K562 (cell line): Measurements from ENCODE around the gene FMN1. TPM values are rescaled to one million over a fixed set of nuclear protein-coding genes. Genes with fewer than 3 reads are reported as not detected.

ENCODE experiments used
- ATAC-seq: fragments of 200-7000 bp; cut with Tn5 transposase; 3 replicates; pipeline ENCODE4 v1.9.1; 2020; ENCODE audit warnings: moderate library complexity
- BruUV-seq: library from RNA; stranded (reverse); fragments of 400-500 nt; replicated peaks from 2 replicates; lab custom pipeline; 2021; lab: Mats Ljungman, UMichigan
- CTCF ChIA-PET: fragments of 300-600 bp; formaldehyde crosslinking; extraction: SDS; loops from one replicate; lab custom pipeline; 2021; ENCODE audit warnings: low intra/inter-chr PET ratio; lab: Yijun Ruan, JAX
- POLR2A ChIA-PET: fragments of 300-600, 350-650 bp; sonication (Branson Sonifier 250); formaldehyde crosslinking; extraction: SDS; loops from one replicate; lab custom pipeline; 2021; ENCODE audit warnings: antibody characterized with exemption, inconsistent platforms; lab: Yijun Ruan, JAX
- DNase-seq, 4 experiments: peaks; one replicate each; pipeline versions ENCODE4 v3.0.0 to v3.0.0-alpha.2; 2011 to 2018; ENCODE audit warnings: low spot score in 3 of 4, mixed read lengths in 3 of 4; ENCODE audit errors: extremely low read depth in 1 of 4
- FAIRE-seq: peaks from 2 replicates; lab custom pipeline; 2011; peaks lifted over from hg19 to GRCh38; lab: Jason Lieb, UNC
- H2AFZ ChIP-seq: 2 replicates; pipeline ENCODE4 v1.6.0; 2011; ENCODE audit warnings: low read depth, low read length, control low read depth, inconsistent platforms
- H3K27ac ChIP-seq: fragments of 200-600 bp; 3 replicates; pipeline ENCODE4 v1.8.0; 2011; ENCODE audit warnings: low read depth, mild to moderate bottlenecking, control low read depth, inconsistent platforms, low read length, moderate library complexity, mixed read lengths; ENCODE audit errors: extremely low read depth
- H3K27me3 ChIP-seq, 2 experiments: fragments of 300-600 bp in 1 of 2; 2 replicates in 1 of 2; 3 replicates in 1 of 2; pipeline versions ENCODE4 v1.6.0 to v1.8.0; 2011; ENCODE audit warnings: inconsistent platforms in 2 of 2, low read length in 2 of 2, mild to moderate bottlenecking in 1 of 2, mixed read lengths in 1 of 2, moderate library complexity in 1 of 2; ENCODE audit not compliant: control insufficient read depth in 2 of 2, insufficient read depth in 2 of 2
- H3K36me3 ChIP-seq: fragments of 300-600 bp; 3 replicates; pipeline ENCODE4 v1.8.0; 2011; ENCODE audit warnings: mild to moderate bottlenecking, low read length, inconsistent platforms; ENCODE audit not compliant: control insufficient read depth, insufficient read depth
- H3K4me1 ChIP-seq, 2 experiments: fragments of 200-600 bp in 1 of 2; replicated peaks in 1 of 2; 2 replicates in 1 of 2; 3 replicates in 1 of 2; pipeline versions ENCODE4 v1.5.1 to v1.8.0; 2011; ENCODE audit warnings: inconsistent platforms in 2 of 2, low read length in 2 of 2, mild to moderate bottlenecking in 1 of 2, mixed read lengths in 1 of 2, moderate library complexity in 1 of 2; ENCODE audit not compliant: control insufficient read depth in 2 of 2, insufficient read depth in 2 of 2
- H3K4me2 ChIP-seq: 2 replicates; pipeline ENCODE4 v1.6.1; 2011; ENCODE audit warnings: low read length, control low read depth, inconsistent platforms, mixed read lengths; ENCODE audit not compliant: insufficient read depth
- H3K4me3 ChIP-seq: fragments of 200-600 bp; sonication (generic), shearing (Covaris generic); 2 replicates; pipeline ENCODE4 v1.5.1; 2016; ENCODE audit warnings: control low read depth, inconsistent platforms
- H3K79me2 ChIP-seq: fragments of 200-600 bp; 3 replicates; pipeline ENCODE4 v1.8.0; 2011; ENCODE audit warnings: low read length, inconsistent platforms; ENCODE audit not compliant: control insufficient read depth, insufficient read depth
- H3K9ac ChIP-seq, 2 experiments: 2 replicates each; pipeline versions ENCODE4 v1.6.0 to v1.6.1; 2011; ENCODE audit warnings: low read depth in 2 of 2, low read length in 2 of 2, control low read depth in 1 of 2, inconsistent platforms in 1 of 2, mild to moderate bottlenecking in 1 of 2, mixed read lengths in 1 of 2; ENCODE audit not compliant: insufficient read depth in 1 of 2
- H3K9me1 ChIP-seq: one replicate; pipeline ENCODE4 v1.6.0; 2011; ENCODE audit warnings: inconsistent platforms, mild to moderate bottlenecking, low read length, moderate library complexity; ENCODE audit not compliant: control insufficient read depth, insufficient read depth
- H3K9me3 ChIP-seq: replicated peaks from 2 replicates; pipeline ENCODE4 v1.5.1; 2011; ENCODE audit warnings: low read depth, low read length, inconsistent platforms; ENCODE audit not compliant: control insufficient read depth, insufficient read depth
- H4K20me1 ChIP-seq: replicated peaks from 2 replicates; pipeline ENCODE4 v1.6.1; 2011; ENCODE audit warnings: low read length, inconsistent platforms, mixed read lengths; ENCODE audit not compliant: control insufficient read depth, insufficient read depth
- FOXM1 ChIP-seq, 2 experiments: fragments of 450-650 bp in 1 of 2; sonication (generic) in 1 of 2; formaldehyde crosslinking in 1 of 2; IDR thresholded peaks; 2 replicates each; pipeline versions ENCODE4 v1.6.1 to v1.9.0; 2017 to 2022; ENCODE audit warnings: low read depth in 2 of 2, mild to moderate bottlenecking in 2 of 2, missing genetic modification reagents in 1 of 2, moderate library complexity in 1 of 2
- JUN ChIP-seq, 2 experiments: sonication (generic) in 1 of 2; formaldehyde crosslinking in 1 of 2; IDR thresholded peaks; 2 replicates each; pipeline versions ENCODE4 v1.6.1 to v1.8.0; 2012 to 2022; ENCODE audit warnings: borderline replicate concordance in 2 of 2, mild to moderate bottlenecking in 2 of 2, improper control_type of control experiment in 1 of 2, low read depth in 1 of 2, low read length in 1 of 2, missing genetic modification reagents in 1 of 2
- MAFF ChIP-seq: IDR thresholded peaks from 2 replicates; pipeline ENCODE4 v1.6.1; 2012; ENCODE audit warnings: low read length, improper control_type of control experiment
- MAFG ChIP-seq: fragments of 450-650 bp; conservative IDR thresholded peaks from 2 replicates; pipeline ENCODE4 v1.6.1; 2016; ENCODE audit warnings: missing genetic modification characterization, missing compliant biosample characterization
- MTA3 ChIP-seq: fragments of 450-650 bp; formaldehyde crosslinking; IDR thresholded peaks from 2 replicates; pipeline ENCODE4 v1.6.1; 2017; ENCODE audit warnings: mild to moderate bottlenecking, borderline replicate concordance
- NFE2L1 ChIP-seq: fragments of 450-650 bp; IDR thresholded peaks from 2 replicates; pipeline ENCODE4 v1.6.1; 2016; ENCODE audit warnings: missing genetic modification characterization, low read depth, mild to moderate bottlenecking, missing compliant biosample characterization, moderate library complexity, borderline replicate concordance
- PRPF4 ChIP-seq: fragments of 200-400 bp; formaldehyde crosslinking; IDR thresholded peaks from one replicate; pipeline ENCODE4 v1.6.1; 2017; ENCODE audit warnings: low read length, low read depth, mild to moderate bottlenecking; ENCODE audit not compliant: insufficient read depth, poor library complexity, severe bottlenecking
- WGBS: fragments of 100-300 bp; shearing (Covaris generic); methylation state at CpG from one replicate; pipeline ENCODE4 v1.1.6; 2016; ENCODE audit warnings: low coverage, mixed read lengths; ENCODE audit not compliant: insufficient coverage; ENCODE audit errors: missing lambda C conversion rate; 5-methylcytosine and 5-hydroxymethylcytosine counted together
- in situ Hi-C: fragments of 300-500 bp; cut with MboI; formaldehyde crosslinking; loops from 4 replicates; pipeline ENCODE4 v1.15.0; 2018; ENCODE audit warnings: inconsistent platforms, mixed read lengths
- intact Hi-C: fragments of 100-400 bp; cut with micrococcal nuclease; formaldehyde crosslinking; loops from 2 replicates; pipeline ENCODE4 v1.14.2; 2022
- polyA plus RNA-seq, 8 experiments: library from polyadenylated mRNA; depleted of rRNA in 4 of 8; stranded (reverse) in 5 of 8; unstranded in 3 of 8; fragments of >200 nt; fragmentation: Nextera tagmentation in 2 of 8; fragmentation: Illumina TruSeq in 1 of 8; extraction: Ambion mirVana in 2 of 8; extraction: Trizol in 1 of 8; gene quantifications; 2 replicates each; pipeline versions ENCODE4 v1.2.1 to v1.2.3, GENCODE V29; 2011 to 2014; ENCODE audit warnings: inconsistent platforms in 1 of 8, missing spikeins in 1 of 8
- total RNA-seq, 7 experiments: library from RNA; depleted of rRNA in 6 of 7; stranded (reverse); fragments of >200 nt in 6 of 7; fragmentation: Illumina TruSeq in 2 of 7; extraction: Trizol in 2 of 7; gene quantifications; 2 replicates each; pipeline versions ENCODE4 v1.2.1 to v1.2.3, GENCODE V29; 2011 to 2021; ENCODE audit warnings: low replicate concordance in 1 of 7
- TF ChIP-seq, protein P1 (sequence below), 2 experiments: fragments of 450-650 bp; IDR thresholded peaks; 2 replicates each; pipeline ENCODE4 v1.6.1; 2016

Gene FMN1
- total and polyA plus RNA-seq, 9 of the 15 experiments (the other 6 are each of a cell fraction or from before 2014, with no cell fraction given): 0.03 to 0.07 (median 0.04) TPM; not detected in 6

DNA sequence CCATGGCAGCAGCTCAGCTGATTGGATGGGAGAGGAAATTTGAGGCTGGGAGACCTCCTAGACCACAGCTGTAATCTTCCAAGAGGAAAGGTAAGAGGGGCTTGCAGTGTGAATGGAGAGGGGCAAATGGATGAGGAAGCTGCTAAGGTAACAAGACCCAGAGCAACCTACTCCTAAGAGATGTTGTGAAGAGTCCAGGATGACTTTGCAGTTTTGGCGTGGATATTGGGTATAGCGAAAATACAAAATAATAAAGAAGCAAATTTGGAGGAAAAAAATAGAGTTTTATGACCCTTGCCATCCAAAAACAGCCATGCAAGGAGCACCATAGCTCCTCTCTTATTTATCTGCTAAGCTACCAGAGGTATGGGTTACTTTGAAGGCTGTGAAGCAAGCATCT lies 290.1 kb downstream of the FMN1 start:
- Histone ChIP-seq H3K9ac (no peak overlapping the region), H3K4me3 (no peak overlapping the region), H3K9me1 (no peaks in the 10 kb centered on the region), H3K27me3 (peaks cover 1 to 4% of the 10 kb centered on the region in 2 experiments; a peak in 3 of 5 replicates), H3K9me3 (no peaks in the 10 kb centered on the region), H3K4me1 (no peaks in the 10 kb centered on the region), H3K4me2 (no peak overlapping the region), H2AFZ (no peak overlapping the region), H3K79me2 (no peaks in the 10 kb centered on the region), H3K36me3 (no peaks in the 10 kb centered on the region), H4K20me1 (no peaks in the 10 kb centered on the region), H3K27ac (no peak overlapping the region)
- intact Hi-C loops (no loop called here), in situ Hi-C loops (no loop called here)
- FAIRE-seq (no peak), DNase-seq (no peak), ATAC-seq (no peak)
- 0 out of 2 replicates have a peak, but pooled peaks have one; percentile 15 for TF ChIP-seq MAFF
- peak; percentile 74 for TF ChIP-seq MAFG (tag)
- TF ChIP-seq JUN (IDR thresholded peaks at IDR 0.05; ENCODE audit: borderline replicate concordance, low read depth, low read length): no peak
- TF ChIP-seq JUN (CRISPR knock-in tag; IDR thresholded peaks at IDR 0.05; ENCODE audit: borderline replicate concordance): no peak
- TF ChIP-seq, protein P1, sequence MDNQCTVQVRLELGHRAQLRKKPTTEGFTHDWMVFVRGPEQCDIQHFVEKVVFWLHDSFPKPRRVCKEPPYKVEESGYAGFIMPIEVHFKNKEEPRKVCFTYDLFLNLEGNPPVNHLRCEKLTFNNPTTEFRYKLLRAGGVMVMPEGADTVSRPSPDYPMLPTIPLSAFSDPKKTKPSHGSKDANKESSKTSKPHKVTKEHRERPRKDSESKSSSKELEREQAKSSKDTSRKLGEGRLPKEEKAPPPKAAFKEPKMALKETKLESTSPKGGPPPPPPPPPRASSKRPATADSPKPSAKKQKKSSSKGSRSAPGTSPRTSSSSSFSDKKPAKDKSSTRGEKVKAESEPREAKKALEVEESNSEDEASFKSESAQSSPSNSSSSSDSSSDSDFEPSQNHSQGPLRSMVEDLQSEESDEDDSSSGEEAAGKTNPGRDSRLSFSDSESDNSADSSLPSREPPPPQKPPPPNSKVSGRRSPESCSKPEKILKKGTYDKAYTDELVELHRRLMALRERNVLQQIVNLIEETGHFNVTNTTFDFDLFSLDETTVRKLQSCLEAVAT (IDR thresholded peaks at IDR 0.05): no peak
- no peak for TF ChIP-seq MTA3
- no peak for TF ChIP-seq PRPF4
- TF ChIP-seq FOXM1 (IDR thresholded peaks at IDR 0.05; ENCODE audit: low read depth): no peak
- TF ChIP-seq FOXM1 (CRISPR knock-in tag; IDR thresholded peaks at IDR 0.05; ENCODE audit: low read depth): no peak
- TF ChIP-seq NFE2L1 (tag): peak; percentile 33; the same call in 1 of the 2 replicates
- POLR2A ChIA-PET: interaction anchor here (0.6 kb wide), 1 partner anchor 199 kb away, joined by 3 read pairs; no protein-coding TSS in a partner anchor
- CTCF ChIA-PET: no interaction called here
- 0% methylated on average over 2 of the region's 2 CpGs for WGBS
- BruUV-seq: no TSS peak
